DOHH2 (cell line): Measurements from ENCODE around the gene FAM83E.
A peak's percentile ranks its signal among the peaks of the same experiment; 100 is the strongest.

ENCODE experiments used
- H3F3A ChIP-seq: fragments of 200-600 bp; sonication (generic), shearing (Covaris generic); 2 replicates; pipeline ENCODE4 v1.6.0; 2016; ENCODE audit warnings: antibody characterized with exemption, mild to moderate bottlenecking; ENCODE audit not compliant: control insufficient read depth, insufficient read depth
- H3K27ac ChIP-seq: fragments of 200-600 bp; sonication (generic); 2 replicates; pipeline ENCODE4 v1.5.1; 2014; ENCODE audit warnings: low read depth, mild to moderate bottlenecking, low read length, moderate library complexity
- H3K27me3 ChIP-seq: fragments of 200-600 bp; sonication (generic); 2 replicates; pipeline ENCODE4 v1.6.1; 2014; ENCODE audit warnings: mild to moderate bottlenecking, low read length, mixed read lengths; ENCODE audit not compliant: control insufficient read depth
- H3K36me3 ChIP-seq: fragments of 200-600 bp; sonication (generic); 2 replicates; pipeline ENCODE4 v1.6.1; 2014; ENCODE audit warnings: mild to moderate bottlenecking, low read length, moderate library complexity, mixed read lengths; ENCODE audit not compliant: control insufficient read depth
- H3K4me1 ChIP-seq: fragments of 200-600 bp; sonication (generic); 2 replicates; pipeline ENCODE4 v1.6.1; 2014; ENCODE audit warnings: mild to moderate bottlenecking, low read length, mixed read lengths; ENCODE audit not compliant: control insufficient read depth
- H3K4me2 ChIP-seq: fragments of 200-600 bp; sonication (generic); 2 replicates; pipeline ENCODE4 v1.6.0; 2014; ENCODE audit warnings: mild to moderate bottlenecking, low read length, moderate library complexity
- H3K4me3 ChIP-seq: fragments of 200-600 bp; sonication (generic); 2 replicates; pipeline ENCODE4 v1.5.1; 2014; ENCODE audit warnings: mild to moderate bottlenecking, low read length, mixed read lengths
- H3K79me2 ChIP-seq: fragments of 200-600 bp; sonication (generic); 2 replicates; pipeline ENCODE4 v1.6.1; 2014; ENCODE audit warnings: mild to moderate bottlenecking, low read length, mixed read lengths; ENCODE audit not compliant: control insufficient read depth
- H3K9me2 ChIP-seq: fragments of 200-600 bp; sonication (generic); replicated peaks from 2 replicates; pipeline ENCODE4 v1.6.1; 2014; ENCODE audit warnings: mild to moderate bottlenecking, low read length, mixed read lengths; ENCODE audit not compliant: control insufficient read depth
- H3K9me3 ChIP-seq: fragments of 200-600 bp; sonication (generic); 2 replicates; pipeline ENCODE4 v1.6.1; 2014; ENCODE audit warnings: antibody characterized with exemption, low read length, mixed read lengths; ENCODE audit not compliant: control insufficient read depth, insufficient read depth
- H4K20me1 ChIP-seq: fragments of 200-600 bp; sonication (generic); 2 replicates; pipeline ENCODE4 v1.6.0; 2014; ENCODE audit warnings: low read depth, mild to moderate bottlenecking, antibody characterized with exemption, low read length, moderate library complexity; ENCODE audit not compliant: control insufficient read depth, insufficient read depth
- EZH2phosphoT487 ChIP-seq: fragments of 200-600 bp; sonication (generic); IDR thresholded peaks from 2 replicates; pipeline ENCODE4 v1.6.1; 2017; ENCODE audit warnings: borderline replicate concordance, mild to moderate bottlenecking, antibody characterized with exemption, low read length, moderate library complexity, mixed read lengths
- TF ChIP-seq, protein P1 (sequence below): fragments of 200-600 bp; sonication (generic); IDR thresholded peaks from one replicate; pipeline ENCODE4 v1.5.1; 2014; ENCODE audit warnings: antibody characterized with exemption, mild to moderate bottlenecking, low read depth, low read length; ENCODE audit not compliant: poor library complexity, severe bottlenecking

FAM83E gene

DNA sequence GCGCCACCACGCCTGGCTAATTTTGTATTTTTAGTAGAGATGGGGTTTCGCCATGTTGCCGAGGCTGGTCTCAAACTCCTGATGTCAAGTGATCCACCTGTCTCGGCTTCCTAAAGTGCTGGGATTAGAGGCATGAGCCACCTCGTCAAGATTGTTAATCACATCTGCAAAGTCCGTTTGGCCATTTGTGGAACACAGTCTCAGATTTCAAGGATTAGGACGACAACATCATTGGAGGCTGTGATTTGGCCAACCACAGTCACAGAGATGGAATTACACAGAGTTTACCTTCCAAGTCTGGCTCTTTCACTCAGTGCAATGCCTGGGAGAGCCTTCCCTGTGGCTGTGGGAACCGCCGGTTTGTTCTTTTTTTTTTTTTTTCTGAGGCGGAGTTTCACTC, 45.1 kb downstream of the FAM83E start:
- peaks cover 30% of the 10 kb centered on the region for H3K4me1 ChIP-seq
- no peaks in the 10 kb centered on the region for H3K9me3 ChIP-seq
- H3K79me2 ChIP-seq: no peaks in the 10 kb centered on the region
- no peaks in the 10 kb centered on the region for H3K9me2 ChIP-seq
- no peak overlapping the region for H3K4me2 ChIP-seq
- no peaks in the 10 kb centered on the region for H4K20me1 ChIP-seq
- no peaks in the 10 kb centered on the region for H3K36me3 ChIP-seq
- no peak overlapping the region for H3K27ac ChIP-seq
- peaks cover 7% of the 10 kb centered on the region for H3K27me3 ChIP-seq
- no peak overlapping the region for H3K4me3 ChIP-seq
- H3F3A ChIP-seq: no peaks in the 10 kb centered on the region
- no peak for TF ChIP-seq EZH2phosphoT487
- TF ChIP-seq, protein P1, sequence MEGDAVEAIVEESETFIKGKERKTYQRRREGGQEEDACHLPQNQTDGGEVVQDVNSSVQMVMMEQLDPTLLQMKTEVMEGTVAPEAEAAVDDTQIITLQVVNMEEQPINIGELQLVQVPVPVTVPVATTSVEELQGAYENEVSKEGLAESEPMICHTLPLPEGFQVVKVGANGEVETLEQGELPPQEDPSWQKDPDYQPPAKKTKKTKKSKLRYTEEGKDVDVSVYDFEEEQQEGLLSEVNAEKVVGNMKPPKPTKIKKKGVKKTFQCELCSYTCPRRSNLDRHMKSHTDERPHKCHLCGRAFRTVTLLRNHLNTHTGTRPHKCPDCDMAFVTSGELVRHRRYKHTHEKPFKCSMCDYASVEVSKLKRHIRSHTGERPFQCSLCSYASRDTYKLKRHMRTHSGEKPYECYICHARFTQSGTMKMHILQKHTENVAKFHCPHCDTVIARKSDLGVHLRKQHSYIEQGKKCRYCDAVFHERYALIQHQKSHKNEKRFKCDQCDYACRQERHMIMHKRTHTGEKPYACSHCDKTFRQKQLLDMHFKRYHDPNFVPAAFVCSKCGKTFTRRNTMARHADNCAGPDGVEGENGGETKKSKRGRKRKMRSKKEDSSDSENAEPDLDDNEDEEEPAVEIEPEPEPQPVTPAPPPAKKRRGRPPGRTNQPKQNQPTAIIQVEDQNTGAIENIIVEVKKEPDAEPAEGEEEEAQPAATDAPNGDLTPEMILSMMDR: no peak

DNA sequence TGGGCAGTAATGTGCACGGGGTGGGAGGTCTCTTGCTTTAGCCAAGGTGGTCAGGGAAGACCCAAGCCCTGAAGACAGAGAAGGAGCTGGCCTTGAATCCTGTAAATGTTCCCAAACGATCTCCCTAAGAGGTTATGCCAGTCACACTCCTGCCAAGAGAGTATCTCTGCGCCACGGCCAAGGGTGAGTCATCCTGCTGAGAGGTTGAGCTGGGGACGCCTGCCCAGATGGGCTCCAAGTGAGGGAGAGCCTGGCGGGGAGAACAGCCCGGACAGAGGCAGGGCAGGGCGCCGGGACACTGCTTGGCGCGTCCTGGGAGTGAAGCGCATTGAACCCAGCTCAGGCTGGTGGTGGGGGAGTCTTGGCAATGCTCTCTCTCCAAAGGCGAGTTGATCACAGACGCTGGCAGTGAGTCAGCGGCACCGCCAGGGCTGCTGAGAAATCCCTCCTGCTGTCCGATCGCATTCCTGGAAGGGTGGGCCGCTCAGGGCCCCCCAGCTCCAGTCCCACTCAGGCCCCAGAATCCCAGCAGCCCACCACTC, 46.5 kb downstream of the FAM83E start:
- peaks cover 35% of the 10 kb centered on the region for H3K4me1 ChIP-seq
- no peak overlapping the region for H3K4me3 ChIP-seq
- H3K9me2 ChIP-seq: no peaks in the 10 kb centered on the region
- no peaks in the 10 kb centered on the region for H3K9me3 ChIP-seq
- H3K27ac ChIP-seq: no peak overlapping the region
- no peaks in the 10 kb centered on the region for H3F3A ChIP-seq
- no peaks in the 10 kb centered on the region for H3K79me2 ChIP-seq
- no peaks in the 10 kb centered on the region for H4K20me1 ChIP-seq
- H3K4me2 ChIP-seq: no peak overlapping the region
- no peaks in the 10 kb centered on the region for H3K36me3 ChIP-seq
- no peak for TF ChIP-seq EZH2phosphoT487
- TF ChIP-seq, protein P1: no peak
- peaks cover 7% of the 10 kb centered on the region for H3K27me3 ChIP-seq

DNA sequence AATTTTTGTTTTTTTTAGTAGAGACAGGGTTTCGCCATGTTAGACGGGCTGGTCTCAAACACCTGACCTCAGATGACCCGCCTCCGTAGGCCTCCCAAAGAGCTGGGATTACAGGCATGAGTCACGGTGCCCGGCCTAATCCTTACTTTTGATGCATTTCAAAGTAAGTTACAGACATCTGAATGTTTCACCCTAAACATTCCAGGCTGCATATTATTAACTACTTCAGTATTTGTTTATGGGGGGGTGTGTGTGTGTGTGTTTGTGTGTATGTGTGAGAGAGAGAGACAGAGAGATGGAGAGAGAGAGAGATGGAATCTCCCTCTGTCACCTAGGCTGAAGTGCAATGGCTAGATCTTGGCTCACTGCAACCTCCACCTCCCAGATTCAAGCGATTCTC, 49.8 kb downstream of the FAM83E start:
- H3K4me3 ChIP-seq: no peak overlapping the region
- no peaks in the 10 kb centered on the region for H3K36me3 ChIP-seq
- H3K9me3 ChIP-seq: no peaks in the 10 kb centered on the region
- no peaks in the 10 kb centered on the region for H3K9me2 ChIP-seq
- H3K27me3 ChIP-seq: peaks cover 7% of the 10 kb centered on the region
- no peaks in the 10 kb centered on the region for H4K20me1 ChIP-seq
- peaks cover 35% of the 10 kb centered on the region for H3K4me1 ChIP-seq
- peak overlapping the region; percentile 30; the same call in 1 of the 2 replicates for H3K4me2 ChIP-seq
- TF ChIP-seq EZH2phosphoT487: no peak
- TF ChIP-seq, protein P1: no peak
- no peaks in the 10 kb centered on the region for H3K79me2 ChIP-seq
- no peaks in the 10 kb centered on the region for H3F3A ChIP-seq
- H3K27ac ChIP-seq: no peak overlapping the region
